Measurements from ENCODE around the gene RALGPS1. TPM values are rescaled to one million over a fixed set of nuclear protein-coding genes. Genes with fewer than 3 reads are reported as not detected.

The RALGPS1 gene
- total and polyA plus RNA-seq, 2 donors (not counting 1 experiment from before 2014, with no cell fraction given), result 2.0 to 5.9 TPM

GRCh38 chr9:127074561-127075548, 160.3 kb downstream of the RALGPS1 start:
- peaks cover 4% of the 10 kb centered on the region for H3K27me3 ChIP-seq (ENCODE audit: control insufficient read depth, insufficient read depth, low read length)
- no peak overlapping the region for H2AFZ ChIP-seq (ENCODE audit: low read length)
- DNase-seq (ENCODE audit: low read depth in 2 of 2), result no peak
- no peak overlapping the region for H3K4me2 ChIP-seq (ENCODE audit: extremely low read depth, insufficient read depth, low read length)
- H4K20me1 ChIP-seq (ENCODE audit: control insufficient read depth, extremely low read depth, insufficient read depth, low read length), result no peaks in the 10 kb centered on the region
- H3K27ac ChIP-seq (ENCODE audit: insufficient read depth, low read length), result no peak overlapping the region
- H3K4me1 ChIP-seq (ENCODE audit: control insufficient read depth, extremely low read depth, insufficient read depth, low read length), result peaks cover 8% of the 10 kb centered on the region
- H3K9me3 ChIP-seq (ENCODE audit: control insufficient read depth, insufficient read depth, low read depth, low read length), result no peaks in the 10 kb centered on the region
- H3K4me3 ChIP-seq (replicated peaks in 1 of 4; ENCODE audit: control extremely low read depth in 1 of 4, insufficient read depth in 1 of 4, low read depth in 3 of 4, low read length in 4 of 4), result no peak overlapping the region
- no peaks in the 10 kb centered on the region for H3K79me2 ChIP-seq (ENCODE audit: control insufficient read depth, insufficient read depth, low read length)
- TF ChIP-seq CTCF (conservative IDR thresholded peaks at IDR 0.05 in 1 of 2, IDR thresholded peaks at IDR 0.05 in 1 of 2; ENCODE audit: low read depth in 1 of 2, low read length in 2 of 2) (no peak), EZH2 (IDR thresholded peaks at IDR 0.05; ENCODE audit: low read length, missing control alignments) (no peak)
- no peak overlapping the region for H3K9ac ChIP-seq (ENCODE audit: insufficient read depth, low read length)
- H3K36me3 ChIP-seq (ENCODE audit: control insufficient read depth, insufficient read depth, low read length), result no peaks in the 10 kb centered on the region

- Histone ChIP-seq H3K4me3 (replicated peaks in 1 of 4; ENCODE audit: control extremely low read depth in 1 of 4, insufficient read depth in 1 of 4, low read depth in 3 of 4, low read length in 4 of 4) (no peak overlapping the region), H3K9ac (ENCODE audit: insufficient read depth, low read length) (no peak overlapping the region), H3K27me3 (ENCODE audit: control insufficient read depth, insufficient read depth, low read length) (peaks cover 4% of the 10 kb centered on the region), H3K36me3 (ENCODE audit: control insufficient read depth, insufficient read depth, low read length) (no peaks in the 10 kb centered on the region), H3K4me1 (ENCODE audit: control insufficient read depth, extremely low read depth, insufficient read depth, low read length) (peaks cover 8% of the 10 kb centered on the region), H3K9me3 (ENCODE audit: control insufficient read depth, insufficient read depth, low read depth, low read length) (no peaks in the 10 kb centered on the region), H3K79me2 (ENCODE audit: control insufficient read depth, insufficient read depth, low read length) (no peaks in the 10 kb centered on the region), H4K20me1 (ENCODE audit: control insufficient read depth, extremely low read depth, insufficient read depth, low read length) (no peaks in the 10 kb centered on the region), H2AFZ (ENCODE audit: low read length) (no peak overlapping the region), H3K4me2 (ENCODE audit: extremely low read depth, insufficient read depth, low read length) (no peak overlapping the region), H3K27ac (ENCODE audit: insufficient read depth, low read length) (no peak overlapping the region)
- peak; percentile 12 to 17 for DNase-seq (ENCODE audit: low read depth in 2 of 2)
- TF ChIP-seq EZH2 (IDR thresholded peaks at IDR 0.05; ENCODE audit: low read length, missing control alignments), result no peak
- TF ChIP-seq CTCF (conservative IDR thresholded peaks at IDR 0.05 in 1 of 2, IDR thresholded peaks at IDR 0.05 in 1 of 2; ENCODE audit: low read depth in 1 of 2, low read length in 2 of 2), result no peak
These were observed 161.2 kb downstream of the RALGPS1 start for GRCh38 chr9:127075624-127076372.

Data from fibroblast of lung (primary cell).